ENCODE data around the gene KYAT1.
"Not testable (repeated sequence)": the region's sequence is repeated elsewhere in the genome, so short reads cannot be mapped to it uniquely, and the experiment has no call there.

The KYAT1 gene

DNA sequence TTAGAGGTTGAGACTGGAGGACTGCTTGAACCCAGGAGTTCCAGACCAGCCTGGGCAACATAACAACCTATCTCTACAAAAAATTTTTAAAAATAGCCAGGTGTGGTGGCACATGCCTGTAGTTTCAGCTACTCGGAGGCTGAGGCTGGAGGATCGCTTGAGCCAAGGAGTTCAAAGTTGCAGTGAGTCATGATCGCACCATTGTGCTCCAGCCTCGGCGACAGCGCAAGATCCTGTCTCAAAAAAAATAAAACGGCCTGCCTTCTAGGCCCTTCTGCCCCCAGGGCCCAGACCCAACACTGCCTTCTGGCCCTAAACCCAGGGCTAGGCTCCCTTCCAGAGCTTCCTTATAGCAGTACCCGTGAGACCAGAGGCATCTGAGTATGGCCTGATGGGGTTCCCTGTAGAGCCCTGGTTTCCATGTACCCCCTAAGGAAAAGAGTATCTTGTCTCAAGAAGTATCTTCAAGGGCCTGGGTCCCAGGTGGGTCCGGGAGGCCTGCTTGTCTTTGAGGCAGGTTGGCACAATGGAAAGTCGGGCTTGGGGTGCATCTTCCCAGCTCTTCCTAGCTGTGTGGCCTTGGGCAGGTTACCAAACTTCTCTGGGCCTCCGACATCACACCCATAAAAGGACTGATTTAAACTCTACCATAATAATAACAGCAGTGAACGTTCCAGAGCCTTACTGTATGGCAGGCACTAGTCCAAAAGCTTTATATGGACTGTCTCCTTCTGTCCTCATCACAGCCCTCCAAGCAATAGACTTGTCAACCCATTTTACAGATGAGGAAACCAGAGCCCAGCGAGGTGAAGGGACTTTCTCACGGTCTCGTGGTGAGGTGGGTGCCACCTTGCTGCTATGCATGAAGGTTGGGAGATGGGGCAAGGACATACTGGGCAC lies 9.8 kb upstream of the KYAT1 start:
- in situ Hi-C loops (cut with HindIII; ENCODE audit: low pct_ligation_motif_present, low pct_unique_long_range_greater_than_20kb, low sequenced_read_pairs), result no loop called here
- DNase-seq, result no peak

DNA sequence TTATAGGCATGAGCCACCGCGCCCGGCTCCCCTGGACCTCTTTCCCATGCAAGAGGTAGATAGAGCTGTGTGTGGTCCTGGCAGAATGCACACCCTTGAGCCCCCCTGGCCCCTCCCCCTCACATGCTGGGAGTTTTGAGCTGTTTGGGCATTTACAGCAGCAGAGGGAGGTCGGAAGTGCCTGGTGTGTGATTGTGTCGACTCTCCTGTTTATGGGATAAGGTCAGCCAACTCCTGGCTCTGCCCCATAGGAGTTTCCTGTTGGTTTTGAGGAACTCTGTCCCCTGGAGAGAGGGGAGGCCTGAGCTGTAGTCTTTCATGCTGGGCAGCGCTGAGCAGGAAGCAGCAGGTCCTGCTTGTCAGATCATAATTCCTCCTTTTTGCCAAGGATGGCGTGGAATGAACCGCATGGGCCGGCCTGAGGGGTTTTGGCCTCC lies 6.2 kb upstream of the KYAT1 start:
- in situ Hi-C loops (cut with HindIII; ENCODE audit: low pct_ligation_motif_present, low pct_unique_long_range_greater_than_20kb, low sequenced_read_pairs), result no loop called here
- no peak for DNase-seq

DNA sequence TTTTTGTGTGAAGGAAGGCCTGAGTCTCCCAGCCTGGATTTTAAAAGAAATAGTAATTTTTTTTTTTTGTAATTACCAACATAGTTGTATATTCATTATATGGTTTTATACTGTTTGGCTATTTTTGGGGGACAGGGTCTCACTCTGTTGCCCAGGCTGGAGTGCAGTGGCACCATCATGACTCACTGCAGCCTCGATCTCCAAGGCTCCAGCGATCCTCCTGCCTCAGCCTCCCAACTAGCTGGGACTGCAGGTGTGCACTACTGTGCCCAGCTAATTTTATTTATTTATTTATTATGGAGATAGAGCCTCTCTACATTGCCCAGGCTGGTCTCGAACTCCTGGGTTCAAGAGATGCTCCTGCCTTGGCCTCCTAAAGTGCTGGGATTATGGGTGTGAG lies 5.3 kb upstream of the KYAT1 start:
- in situ Hi-C loops (cut with HindIII; ENCODE audit: low pct_ligation_motif_present, low pct_unique_long_range_greater_than_20kb, low sequenced_read_pairs), result no loop called here
- DNase-seq, result no peak

DNA sequence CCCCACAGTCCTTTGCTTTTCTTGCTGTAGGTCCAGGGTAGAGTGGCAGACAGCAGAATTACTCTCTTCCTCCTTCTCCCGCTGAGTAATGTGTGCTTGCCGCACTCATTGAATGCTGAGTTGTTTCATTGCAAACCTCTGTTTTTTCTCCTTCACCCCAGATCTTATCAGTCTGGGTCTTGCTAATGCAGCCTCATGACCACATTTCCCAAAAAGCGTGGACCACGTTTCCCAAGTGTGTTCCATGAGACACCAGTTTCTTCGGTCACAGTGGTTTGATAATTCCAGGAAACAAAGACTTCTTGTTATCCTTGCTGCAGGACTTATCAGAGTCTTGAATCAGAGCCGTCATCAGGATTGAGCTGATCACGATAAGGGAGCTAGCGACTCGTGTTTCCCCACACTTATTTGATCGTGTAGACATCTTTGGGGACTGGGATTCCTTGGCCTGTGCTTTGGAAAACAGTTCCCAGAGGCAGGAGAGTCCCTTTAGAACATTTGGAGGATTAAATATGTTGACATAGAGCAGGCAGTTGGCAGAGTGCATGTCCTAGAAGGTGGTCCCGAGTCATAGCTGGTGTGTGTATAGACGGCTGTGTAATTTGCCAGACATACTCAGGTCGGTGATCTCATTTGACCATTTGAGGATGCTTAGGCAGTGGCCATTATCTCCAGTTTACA lies 4.6 kb upstream of the KYAT1 start:
- no peak for DNase-seq
- in situ Hi-C loops (cut with HindIII; ENCODE audit: low pct_ligation_motif_present, low pct_unique_long_range_greater_than_20kb, low sequenced_read_pairs), result no loop called here

DNA sequence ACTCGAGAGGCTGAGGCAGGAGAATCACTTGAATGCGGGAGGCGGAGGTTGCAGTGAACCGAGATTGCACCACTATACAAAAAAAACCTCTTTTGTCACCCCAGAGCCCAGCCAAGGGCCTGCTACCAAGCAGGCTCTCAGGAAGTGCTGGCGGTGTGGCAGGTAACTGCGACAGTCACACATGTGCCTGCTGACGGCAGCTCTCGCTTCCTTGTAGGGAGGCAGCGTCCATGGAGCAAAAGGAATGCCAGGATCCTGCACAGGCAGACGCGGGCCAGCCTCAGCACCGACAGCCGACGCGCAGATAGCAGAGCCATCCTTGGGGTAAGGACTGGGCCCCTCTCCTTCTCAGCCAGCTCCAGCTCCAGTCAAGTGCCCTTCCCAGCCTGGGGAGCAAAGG lies 4.0 kb upstream of the KYAT1 start:
- in situ Hi-C loops (cut with HindIII; ENCODE audit: low pct_ligation_motif_present, low pct_unique_long_range_greater_than_20kb, low sequenced_read_pairs), result no loop called here
- DNase-seq, result no peak

DNA sequence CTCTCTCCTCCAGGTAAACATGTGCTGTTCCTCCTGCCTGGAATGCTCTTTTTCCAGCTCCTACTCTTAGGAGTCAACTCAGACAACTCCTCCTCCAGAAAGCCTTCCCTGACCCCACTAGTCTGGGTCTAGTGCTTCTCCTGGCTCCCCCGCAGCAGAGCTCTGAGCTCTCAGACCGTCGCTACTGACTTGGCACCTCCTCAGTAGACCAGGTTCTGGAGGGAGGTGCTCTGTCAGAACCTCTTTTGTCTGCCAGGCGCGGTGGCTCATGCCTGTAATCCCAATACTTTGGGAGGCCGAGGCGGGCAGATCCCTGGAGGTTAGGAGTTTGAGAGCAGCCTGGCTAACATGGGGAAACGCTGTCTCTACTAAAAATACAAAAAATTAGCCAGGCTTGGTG lies 3.6 kb upstream of the KYAT1 start:
- DNase-seq, result no peak
- in situ Hi-C loops (cut with HindIII; ENCODE audit: low pct_ligation_motif_present, low pct_unique_long_range_greater_than_20kb, low sequenced_read_pairs), result no loop called here

DNA sequence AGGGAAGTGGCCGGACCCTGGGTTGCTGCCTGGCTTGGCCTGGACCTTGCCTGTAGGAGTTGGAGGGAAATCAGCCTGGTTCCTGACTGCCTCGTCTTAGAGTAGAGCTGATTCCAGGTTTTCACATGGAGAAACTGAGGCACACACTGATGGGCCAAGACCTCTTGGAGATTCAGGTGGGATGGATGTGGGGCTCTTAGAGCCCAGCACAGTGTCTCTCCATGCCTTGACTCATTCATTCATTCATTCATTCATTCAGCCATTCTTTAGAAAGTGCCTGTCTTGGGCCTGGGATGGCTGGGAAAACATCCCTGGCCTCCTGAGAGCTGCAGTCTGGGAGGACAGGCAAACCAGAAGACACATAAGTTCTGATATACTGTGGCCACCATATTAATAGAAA lies 2.4 kb upstream of the KYAT1 start:
- in situ Hi-C loops (cut with HindIII; ENCODE audit: low pct_ligation_motif_present, low pct_unique_long_range_greater_than_20kb, low sequenced_read_pairs), result no loop called here
- no peak for DNase-seq

DNA sequence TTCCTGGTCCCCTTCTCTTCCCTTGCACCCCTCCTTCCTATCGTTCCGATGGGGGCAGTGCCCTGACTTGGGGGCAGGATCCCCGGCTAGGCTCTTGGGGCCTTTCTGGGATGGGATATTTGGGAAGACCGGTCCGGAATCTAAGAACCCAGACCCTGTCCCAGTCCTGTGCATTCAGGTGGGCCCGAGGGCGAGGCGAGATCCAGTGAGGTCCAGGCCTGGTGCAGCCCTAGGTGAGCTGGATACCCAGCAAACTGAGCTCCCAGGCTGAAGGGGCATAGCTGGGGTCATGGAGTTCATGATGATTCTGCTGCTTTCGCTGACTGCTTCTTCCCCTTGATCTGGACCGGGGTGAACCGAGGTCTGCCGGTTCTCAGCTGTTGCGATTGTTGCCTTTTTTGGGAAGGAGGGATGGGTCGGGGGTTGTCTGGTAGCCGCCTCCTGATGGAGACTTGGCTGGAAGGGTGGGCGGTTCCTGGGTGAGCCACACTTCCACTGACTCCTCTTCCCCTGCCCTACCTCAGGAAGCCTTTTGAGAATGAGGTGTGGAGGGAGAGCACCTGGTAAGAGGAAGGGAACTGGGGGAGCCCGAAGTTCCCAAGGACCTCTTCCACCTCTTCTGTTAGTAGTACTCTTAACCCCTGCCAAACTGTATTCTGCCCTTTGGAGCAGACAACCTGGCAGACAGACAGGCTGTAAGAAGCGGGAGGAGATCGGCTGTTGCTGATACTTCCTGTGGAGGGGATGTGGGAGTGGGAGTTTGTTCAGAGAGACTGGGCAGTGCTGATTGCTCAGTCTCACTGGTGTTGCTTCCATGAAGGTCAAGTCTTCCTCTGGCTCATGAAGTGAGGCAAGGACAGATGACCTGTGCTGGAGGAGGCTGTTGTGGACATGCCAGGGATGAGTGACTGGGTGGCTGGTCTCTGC lies 1.2 kb upstream of the KYAT1 start:
- DNase-seq, result peak; percentile 10
- in situ Hi-C loops (cut with HindIII; ENCODE audit: low pct_ligation_motif_present, low pct_unique_long_range_greater_than_20kb, low sequenced_read_pairs), result no loop called here

DNA sequence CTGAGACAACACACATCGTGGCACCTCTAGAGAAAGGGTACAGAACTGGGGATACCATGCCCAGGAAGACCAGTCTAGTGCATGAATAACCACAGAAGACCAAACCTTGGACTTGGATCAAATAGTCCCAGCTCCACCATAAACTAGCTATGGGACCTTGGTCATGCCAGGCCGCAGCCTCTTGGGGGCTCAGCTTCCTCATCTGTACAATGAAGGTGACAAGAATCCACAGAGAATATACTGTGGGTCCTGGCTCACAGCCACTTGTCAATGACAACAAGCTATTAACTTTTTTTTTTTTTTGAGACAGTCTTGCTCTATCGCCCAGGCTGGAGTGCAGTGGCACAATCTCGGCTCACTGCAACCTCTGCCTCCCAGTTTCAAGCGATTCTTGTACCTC lies 3.9 kb downstream of the KYAT1 start:
- in situ Hi-C loops (cut with HindIII; ENCODE audit: low pct_ligation_motif_present, low pct_unique_long_range_greater_than_20kb, low sequenced_read_pairs), result no loop called here

DNA sequence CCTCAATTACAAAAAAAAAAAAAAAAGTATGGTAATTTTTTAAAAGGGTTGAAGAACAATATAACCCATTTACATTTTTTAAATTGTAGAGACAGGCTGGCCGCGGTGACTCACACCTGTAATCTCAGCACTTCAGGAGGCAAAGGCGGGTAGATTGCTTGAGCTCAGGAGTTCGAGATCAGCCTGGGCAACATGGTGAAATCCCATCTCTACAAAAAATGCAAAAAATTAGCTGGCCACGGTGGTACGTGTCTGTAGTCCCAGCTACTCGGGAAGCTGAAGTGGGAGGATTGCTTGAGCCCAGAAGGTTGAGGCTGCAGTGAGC lies 10.8 kb downstream of the KYAT1 start:
- in situ Hi-C loops (cut with HindIII; ENCODE audit: low pct_ligation_motif_present, low pct_unique_long_range_greater_than_20kb, low sequenced_read_pairs); DNase-seq: not testable (repeated sequence)

More for the DNA sequence above, 3.9 kb downstream of the KYAT1 start:
- DNase-seq, result no peak

DNA sequence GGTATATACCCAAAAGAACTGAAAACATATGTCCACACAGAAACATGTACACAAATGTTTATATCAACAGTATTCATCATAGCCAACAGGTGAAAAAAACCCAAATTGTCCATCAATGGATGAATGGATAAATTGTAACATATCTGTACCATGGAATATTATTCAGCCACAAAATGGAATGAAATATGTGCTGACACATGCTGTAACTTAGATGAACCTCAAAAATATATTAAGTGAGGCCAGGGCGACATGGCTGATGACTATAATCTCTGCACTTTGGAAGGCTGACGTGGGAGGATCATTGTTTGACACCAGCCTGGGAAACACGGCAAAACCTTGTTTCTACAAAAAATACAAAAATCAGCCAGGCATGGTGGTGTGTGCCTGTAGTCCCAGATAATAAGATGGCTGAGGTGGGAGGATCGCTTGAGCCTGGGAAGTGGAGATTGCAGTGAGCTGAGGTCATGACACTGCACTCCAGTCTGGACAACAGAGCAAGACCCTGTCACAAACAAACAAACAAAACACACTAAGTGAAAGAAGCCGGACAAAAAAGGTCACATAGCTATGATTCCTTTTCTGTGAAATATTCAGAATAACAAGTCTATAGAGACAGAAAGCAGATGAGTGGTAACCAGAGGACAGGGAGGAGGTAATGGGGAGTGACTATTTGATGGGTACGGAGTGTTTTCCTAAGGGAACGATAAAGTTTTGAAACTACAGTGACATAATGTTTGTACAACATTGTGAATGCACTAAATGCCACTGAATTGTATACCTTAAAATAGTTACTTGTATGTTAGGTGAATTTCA lies 11.4 kb downstream of the KYAT1 start:
- no peak for DNase-seq
- in situ Hi-C loops (cut with HindIII; ENCODE audit: low pct_ligation_motif_present, low pct_unique_long_range_greater_than_20kb, low sequenced_read_pairs), result no loop called here

DNA sequence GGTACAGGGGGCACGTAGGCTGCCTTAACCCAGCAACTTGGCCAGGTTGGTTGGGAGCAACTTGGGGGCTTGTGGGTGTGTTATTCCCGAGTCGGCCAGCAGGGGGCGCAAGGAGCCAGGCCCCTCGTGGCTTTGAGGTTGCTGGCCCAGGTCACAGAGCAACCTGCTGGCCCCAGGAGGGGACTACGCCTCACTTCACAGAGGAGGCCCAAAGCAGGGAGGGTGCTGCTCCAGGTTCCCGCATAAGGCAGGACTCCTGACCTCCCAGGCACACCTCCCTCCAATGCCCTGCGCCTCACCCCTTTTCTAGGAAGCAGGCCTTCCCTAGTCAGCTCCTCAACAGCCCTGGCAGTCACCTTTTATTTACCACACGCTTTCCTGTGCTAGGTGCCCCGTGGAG lies 18.1 kb downstream of the KYAT1 start:
- DNase-seq, result peak; percentile 58
- in situ Hi-C loops (cut with HindIII; ENCODE audit: low pct_ligation_motif_present, low pct_unique_long_range_greater_than_20kb, low sequenced_read_pairs), result no loop called here

DNA sequence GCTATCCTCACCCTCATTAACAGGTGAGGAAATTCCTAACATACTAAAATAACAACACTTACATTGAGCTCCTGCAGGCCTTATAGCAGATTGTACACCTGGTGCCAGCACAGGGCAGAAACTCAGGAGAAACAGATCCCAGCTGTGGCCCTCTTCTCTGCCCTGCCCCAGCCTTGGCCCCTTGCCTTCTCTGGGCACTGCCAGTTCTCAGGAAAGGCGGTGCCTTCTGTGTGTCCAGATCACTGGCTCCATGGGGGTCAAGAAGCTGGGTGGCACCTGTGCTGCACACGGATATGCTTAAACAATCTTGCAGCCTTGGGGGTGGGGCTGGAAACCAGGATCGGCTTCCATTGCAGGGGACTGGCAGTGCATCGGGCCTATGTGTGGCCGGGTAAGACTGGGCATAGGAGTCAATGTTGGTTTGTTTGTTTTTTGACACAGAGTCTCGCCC lies 19.3 kb downstream of the KYAT1 start:
- in situ Hi-C loops (cut with HindIII; ENCODE audit: low pct_ligation_motif_present, low pct_unique_long_range_greater_than_20kb, low sequenced_read_pairs), result no loop called here
- DNase-seq, result no peak

DNA sequence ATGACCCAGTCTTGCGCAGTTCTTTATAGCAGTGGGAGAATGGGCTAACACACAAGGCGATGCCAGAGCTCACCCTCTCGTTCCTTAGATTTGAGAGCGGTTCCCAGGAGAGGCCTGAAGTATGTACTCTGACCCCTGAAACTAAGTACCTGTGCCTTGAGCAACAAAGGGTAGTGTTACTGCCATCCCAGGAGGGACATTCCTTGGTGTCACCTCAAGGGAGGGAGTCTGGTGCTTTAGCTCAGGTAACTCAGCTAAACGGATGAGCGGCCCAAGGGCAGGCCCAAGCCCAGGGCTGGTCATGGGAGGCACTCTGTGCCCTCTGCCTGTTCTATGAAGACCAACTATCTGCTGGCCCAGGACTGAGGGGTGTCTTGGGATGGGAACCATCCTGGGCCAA lies 20.2 kb downstream of the KYAT1 start:
- in situ Hi-C loops (cut with HindIII; ENCODE audit: low pct_ligation_motif_present, low pct_unique_long_range_greater_than_20kb, low sequenced_read_pairs), result no loop called here
- DNase-seq, result no peak

DNA sequence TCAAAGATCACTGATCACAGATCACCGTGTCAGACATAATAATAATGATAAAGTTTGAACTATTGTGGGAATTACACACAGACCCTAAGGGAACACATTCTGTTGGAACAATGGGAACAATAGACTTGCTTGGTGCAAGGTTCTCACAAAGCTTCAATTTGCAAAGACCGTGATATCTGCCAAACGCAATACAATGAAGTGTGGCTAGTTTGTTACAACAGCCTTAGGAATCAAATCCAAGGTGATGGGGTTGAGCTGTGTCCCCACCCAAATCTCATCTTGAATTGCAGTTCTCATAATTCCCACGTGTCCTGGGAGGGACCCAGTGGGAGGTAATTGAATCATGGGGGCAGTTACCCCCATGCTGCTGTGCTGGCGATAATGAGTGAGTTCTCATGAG lies 20.8 kb downstream of the KYAT1 start:
- DNase-seq, result no peak
- in situ Hi-C loops (cut with HindIII; ENCODE audit: low pct_ligation_motif_present, low pct_unique_long_range_greater_than_20kb, low sequenced_read_pairs), result no loop called here

DNA sequence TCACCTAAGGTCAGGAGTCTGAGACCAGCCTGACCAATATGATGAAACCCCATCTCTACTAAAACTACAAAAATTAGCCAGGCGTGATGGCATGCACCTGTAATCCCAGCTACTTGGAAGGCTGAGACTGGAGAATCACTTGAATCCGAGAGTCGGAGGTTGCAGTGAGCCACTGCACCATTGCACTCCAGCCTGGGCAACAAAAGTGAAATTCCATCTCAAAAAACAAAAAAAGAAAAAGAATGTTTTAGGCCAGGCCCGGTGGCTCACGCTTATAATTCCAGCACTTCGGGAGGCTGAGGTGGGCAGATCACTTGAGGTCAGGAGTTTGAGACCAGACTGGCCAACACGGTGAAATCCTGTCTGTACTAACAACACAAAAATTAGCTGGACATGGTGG lies 23.3 kb downstream of the KYAT1 start:
- in situ Hi-C loops (cut with HindIII; ENCODE audit: low pct_ligation_motif_present, low pct_unique_long_range_greater_than_20kb, low sequenced_read_pairs); DNase-seq: not testable (repeated sequence)

DNA sequence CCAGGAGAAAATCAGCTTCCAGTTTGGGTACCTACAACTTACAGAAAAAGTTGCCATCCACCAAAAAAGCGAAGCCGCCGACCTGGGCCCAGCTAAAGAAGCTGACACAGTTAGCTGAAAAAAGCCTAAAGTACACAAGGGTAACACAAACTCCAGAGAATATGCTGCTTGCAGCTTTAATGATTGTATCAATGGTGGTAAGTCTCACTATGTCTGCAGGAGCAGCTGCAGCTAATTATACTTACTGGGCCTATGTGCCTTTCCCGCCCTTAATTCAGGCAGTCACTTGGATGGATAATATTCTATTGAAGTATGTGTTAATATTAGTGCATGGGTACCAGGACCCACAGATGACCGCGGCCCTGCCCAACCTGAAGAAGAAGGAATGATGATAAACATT lies 27.3 kb downstream of the KYAT1 start:
- in situ Hi-C loops (cut with HindIII; ENCODE audit: low pct_ligation_motif_present, low pct_unique_long_range_greater_than_20kb, low sequenced_read_pairs); DNase-seq: not testable (repeated sequence)

DNA sequence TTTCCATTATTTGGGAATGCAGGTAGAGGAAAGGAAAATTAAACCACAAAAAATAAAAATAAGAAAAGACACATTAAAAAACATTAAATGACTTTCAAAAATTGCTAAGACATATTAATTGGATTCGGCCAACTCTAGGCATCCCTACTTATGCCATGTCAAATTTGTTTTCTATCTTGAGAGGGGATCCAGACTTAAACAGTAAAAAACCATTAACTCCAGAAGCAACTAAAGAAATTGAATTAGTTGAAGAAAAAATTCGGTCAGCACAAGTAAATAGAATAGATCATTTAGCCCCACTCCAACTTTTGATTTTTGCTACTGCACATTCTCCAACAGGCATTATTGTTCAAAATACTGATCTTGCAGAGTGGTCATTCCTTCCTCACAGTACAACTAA lies 29.1 kb downstream of the KYAT1 start:
- in situ Hi-C loops (cut with HindIII; ENCODE audit: low pct_ligation_motif_present, low pct_unique_long_range_greater_than_20kb, low sequenced_read_pairs); DNase-seq: not testable (repeated sequence)
